Measurements from ENCODE around the gene MEAF6.
"Not testable (repeated sequence)": the region's sequence is repeated elsewhere in the genome, so short reads cannot be mapped to it uniquely, and the experiment has no call there.

The MEAF6 gene

DNA sequence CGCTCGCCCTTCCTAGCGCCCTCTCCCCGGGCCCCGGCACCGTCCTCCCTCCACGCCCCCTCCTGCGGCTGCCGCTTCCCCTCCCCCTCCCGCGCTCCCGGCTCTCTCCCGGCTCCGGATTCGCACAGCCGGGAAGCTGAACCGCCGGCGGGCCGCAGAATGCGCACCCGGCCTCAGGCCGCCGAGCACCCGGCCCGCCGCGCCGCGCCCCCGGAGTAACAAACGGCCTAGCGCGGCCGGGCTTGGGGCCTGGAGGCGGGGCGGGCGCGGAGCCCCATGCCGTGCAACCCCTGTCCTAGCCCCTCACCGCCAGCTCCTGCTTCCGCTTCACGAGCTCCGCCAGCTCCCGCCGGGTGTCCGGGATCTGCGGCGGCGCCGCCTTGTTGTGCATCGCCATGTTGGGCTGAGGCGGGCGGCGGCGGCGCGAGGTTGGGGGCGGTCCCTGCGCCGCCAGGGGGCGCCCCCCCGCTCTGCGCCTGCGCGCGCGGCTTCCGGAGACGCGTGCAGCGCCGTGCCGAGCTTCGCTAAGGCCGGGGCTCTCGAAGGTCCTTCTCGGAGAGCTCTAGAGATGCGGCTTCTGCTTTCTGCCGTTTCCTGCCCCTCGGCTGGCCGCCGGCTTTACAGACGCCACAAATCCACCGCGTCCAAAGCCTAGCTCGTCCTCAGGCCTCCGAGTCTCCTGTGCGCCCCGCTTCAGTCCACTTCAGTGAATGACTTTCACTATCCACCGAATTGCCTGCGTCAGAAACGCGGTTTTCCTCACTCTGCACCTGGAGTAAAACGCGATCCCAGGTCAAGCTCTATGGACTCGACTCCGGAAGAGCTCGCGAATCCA lies at the start of gene MEAF6:
MEAF6 (minus strand) TSS at position 417 of the 835 bp plus-strand sequence; CDS start at position 397, 20 bp downstream.
- Histone ChIP-seq H3K27ac (ENCODE audit: low read length) (peak within 1 kb of the TSS; percentile 90), H3K9me3 (ENCODE audit: control insufficient read depth in 1 of 2, low read length in 2 of 2) (no peaks in the 10 kb centered on the region), H3K4me1 (ENCODE audit: control insufficient read depth in 1 of 2, insufficient read depth in 2 of 2, low read length in 2 of 2) (peaks cover 0 to 20% of the 10 kb centered on the region in 2 donors), H3K4me3 (ENCODE audit: low read depth in 1 of 2, low read length in 2 of 2) (peak within 1 kb of the TSS; percentile 72 to 91), H3K27me3 (ENCODE audit: low read depth, low read length) (no peaks in the 10 kb centered on the region), H3K36me3 (ENCODE audit: control insufficient read depth in 1 of 2, insufficient read depth in 2 of 2, low read length in 2 of 2) (peaks cover 0 to 9% of the 10 kb centered on the region in 2 donors)

DNA sequence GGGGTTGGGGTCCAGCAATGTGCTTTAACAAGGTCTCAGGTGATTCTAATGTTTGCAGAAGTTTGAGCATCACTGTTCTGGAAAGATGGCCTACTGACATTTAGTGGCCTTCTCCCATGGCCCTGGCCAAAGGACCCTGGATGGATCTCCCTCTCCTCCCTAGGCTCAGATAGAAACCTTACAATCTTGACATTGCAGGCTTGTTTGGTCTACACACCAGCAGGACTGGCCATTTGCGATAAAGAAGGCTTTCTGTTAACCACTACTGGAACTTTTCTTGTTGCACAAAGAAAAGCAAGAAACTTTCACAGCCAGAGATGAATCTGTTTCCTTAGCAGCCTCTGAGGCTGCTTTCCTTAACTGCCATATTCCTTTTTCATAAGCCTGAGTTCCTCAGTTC lies 48.4 kb upstream of the MEAF6 start:
- Histone ChIP-seq H3K27me3 (ENCODE audit: low read depth, low read length) (no peaks in the 10 kb centered on the region), H3K36me3 (ENCODE audit: control insufficient read depth in 1 of 2, insufficient read depth in 2 of 2, low read length in 2 of 2) (peaks cover 42 to 47% of the 10 kb centered on the region in 2 donors), H3K27ac (ENCODE audit: low read length) (no peak overlapping the region), H3K4me1 (ENCODE audit: control insufficient read depth in 1 of 2, insufficient read depth in 2 of 2, low read length in 2 of 2) (peaks cover 0 to 10% of the 10 kb centered on the region in 2 donors), H3K4me3 (ENCODE audit: low read depth in 1 of 2, low read length in 2 of 2) (no peak overlapping the region), H3K9me3 (ENCODE audit: control insufficient read depth in 1 of 2, low read length in 2 of 2) (no peaks in the 10 kb centered on the region)

DNA sequence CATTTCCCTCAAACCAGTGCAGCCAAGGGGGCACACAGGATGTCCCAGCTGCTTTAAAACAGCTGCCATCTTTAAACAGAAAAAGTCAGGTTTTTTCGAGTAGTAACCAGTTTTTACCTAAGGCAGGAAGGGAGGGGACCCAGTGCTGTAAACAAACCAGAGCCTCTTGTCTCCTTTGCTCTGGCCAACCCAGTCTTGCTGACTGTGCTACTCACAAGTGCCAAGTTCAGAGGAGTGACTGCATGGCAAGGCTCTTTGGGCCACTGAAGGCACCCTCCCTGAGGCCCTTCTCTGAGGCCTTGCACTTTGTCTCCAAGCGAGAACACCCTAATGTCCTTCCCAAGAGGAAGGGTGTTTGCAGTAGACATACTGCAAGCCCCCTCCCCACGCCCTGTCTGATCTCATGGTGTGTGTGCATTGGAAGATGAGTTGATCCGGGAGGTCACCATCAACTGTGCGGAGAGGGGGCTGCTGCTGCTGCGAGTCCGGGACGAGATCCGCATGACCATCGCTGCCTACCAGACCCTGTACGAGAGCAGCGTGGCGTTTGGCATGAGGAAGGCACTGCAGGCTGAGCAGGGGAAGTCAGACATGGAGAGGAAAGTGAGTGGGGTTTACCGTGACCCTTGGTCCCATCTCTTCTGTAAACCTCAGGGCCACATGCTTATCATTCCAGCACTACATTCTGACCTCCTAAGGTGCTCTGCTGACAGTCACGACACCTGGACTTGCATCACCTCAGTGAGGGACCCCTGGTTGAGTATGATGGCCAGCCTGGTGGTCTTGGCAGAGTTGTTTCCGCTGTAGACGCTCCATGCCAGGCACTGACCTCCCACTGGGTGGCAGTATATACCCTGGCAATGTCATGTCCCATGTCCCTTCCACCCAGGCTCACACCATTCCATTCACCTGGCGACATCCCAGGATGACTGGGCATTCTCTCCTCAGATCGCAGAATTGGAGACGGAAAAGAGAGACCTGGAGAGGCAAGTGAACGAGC lies 46.9 kb upstream of the MEAF6 start:
- Histone ChIP-seq H3K9me3 (ENCODE audit: control insufficient read depth in 1 of 2, low read length in 2 of 2) (no peaks in the 10 kb centered on the region), H3K27me3 (ENCODE audit: low read depth, low read length) (no peaks in the 10 kb centered on the region), H3K4me3 (ENCODE audit: low read depth in 1 of 2, low read length in 2 of 2) (no peak overlapping the region), H3K27ac (ENCODE audit: low read length) (no peak overlapping the region), H3K4me1 (ENCODE audit: control insufficient read depth in 1 of 2, insufficient read depth in 2 of 2, low read length in 2 of 2) (peaks cover 0 to 22% of the 10 kb centered on the region in 2 donors), H3K36me3 (ENCODE audit: control insufficient read depth in 1 of 2, insufficient read depth in 2 of 2, low read length in 2 of 2) (peaks cover 27 to 35% of the 10 kb centered on the region in 2 donors)

GRCh38 chr1:37560401-37561132 lies 46.0 kb upstream of the MEAF6 start:
- Histone ChIP-seq H3K4me3 (ENCODE audit: low read depth in 1 of 2, low read length in 2 of 2) (no peak overlapping the region), H3K9me3 (ENCODE audit: control insufficient read depth in 1 of 2, low read length in 2 of 2) (no peaks in the 10 kb centered on the region), H3K36me3 (ENCODE audit: control insufficient read depth in 1 of 2, insufficient read depth in 2 of 2, low read length in 2 of 2) (peaks cover 18 to 29% of the 10 kb centered on the region in 2 donors), H3K4me1 (ENCODE audit: control insufficient read depth in 1 of 2, insufficient read depth in 2 of 2, low read length in 2 of 2) (peaks cover 0 to 21% of the 10 kb centered on the region in 2 donors), H3K27me3 (ENCODE audit: low read depth, low read length) (no peaks in the 10 kb centered on the region), H3K27ac (ENCODE audit: low read length) (no peak overlapping the region)

DNA sequence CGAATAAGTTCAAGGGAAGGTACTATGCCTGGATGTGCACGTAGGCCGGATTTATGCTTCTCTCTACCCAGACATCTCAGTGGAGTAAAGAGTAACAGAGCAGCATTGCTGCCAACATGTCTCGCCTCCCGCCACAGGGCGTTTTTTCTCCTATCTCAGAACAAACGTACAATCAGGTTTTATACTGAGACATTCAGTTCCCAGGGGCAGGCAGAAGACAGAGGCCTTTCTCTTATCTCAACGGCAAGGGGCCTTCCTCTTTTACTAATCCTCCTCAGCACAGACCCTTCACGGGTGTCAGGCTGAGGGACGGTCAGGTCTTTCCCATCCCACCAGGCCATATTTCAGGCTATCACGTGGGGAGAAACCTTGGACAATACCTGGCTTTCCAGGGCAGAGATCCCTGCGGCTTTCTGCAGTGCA lies 45.4 kb upstream of the MEAF6 start:
- peaks cover 0 to 21% of the 10 kb centered on the region in 2 donors for H3K4me1 ChIP-seq (ENCODE audit: control insufficient read depth in 1 of 2, insufficient read depth in 2 of 2, low read length in 2 of 2)
- not testable (repeated sequence) for H3K27me3 ChIP-seq (ENCODE audit: low read depth, low read length); H3K27ac ChIP-seq (ENCODE audit: low read length); H3K9me3 ChIP-seq (ENCODE audit: control insufficient read depth in 1 of 2, low read length in 2 of 2); H3K4me3 ChIP-seq (ENCODE audit: low read depth in 1 of 2, low read length in 2 of 2)
- peaks cover 12 to 23% of the 10 kb centered on the region in 2 donors for H3K36me3 ChIP-seq (ENCODE audit: control insufficient read depth in 1 of 2, insufficient read depth in 2 of 2, low read length in 2 of 2)

DNA sequence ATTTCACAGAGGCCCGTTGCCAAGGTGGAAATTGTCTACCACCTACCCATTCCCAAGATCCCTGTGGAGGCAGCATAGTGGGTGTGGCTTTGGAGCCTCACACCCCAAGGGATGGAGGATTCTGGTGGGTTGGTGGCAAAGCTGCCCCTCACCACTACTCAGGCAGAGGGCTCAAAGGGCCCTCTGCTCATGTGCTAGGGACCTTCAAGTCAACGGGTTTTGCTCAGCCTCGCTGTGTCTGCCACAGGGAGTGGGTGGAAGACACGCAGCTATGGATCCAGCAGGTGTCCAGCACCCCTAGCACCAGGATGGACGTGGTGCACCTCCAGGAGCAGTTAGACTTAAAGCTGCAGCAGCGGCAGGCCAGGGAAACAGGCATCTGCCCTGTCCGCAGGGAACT lies 44.5 kb upstream of the MEAF6 start:
- Histone ChIP-seq H3K36me3 (ENCODE audit: control insufficient read depth in 1 of 2, insufficient read depth in 2 of 2, low read length in 2 of 2) (peaks cover 9 to 19% of the 10 kb centered on the region in 2 donors), H3K9me3 (ENCODE audit: control insufficient read depth in 1 of 2, low read length in 2 of 2) (no peaks in the 10 kb centered on the region), H3K27ac (ENCODE audit: low read length) (no peak overlapping the region), H3K4me3 (ENCODE audit: low read depth in 1 of 2, low read length in 2 of 2) (no peak overlapping the region), H3K4me1 (ENCODE audit: control insufficient read depth in 1 of 2, insufficient read depth in 2 of 2, low read length in 2 of 2) (peaks cover 0 to 21% of the 10 kb centered on the region in 2 donors), H3K27me3 (ENCODE audit: low read depth, low read length) (no peaks in the 10 kb centered on the region)

DNA sequence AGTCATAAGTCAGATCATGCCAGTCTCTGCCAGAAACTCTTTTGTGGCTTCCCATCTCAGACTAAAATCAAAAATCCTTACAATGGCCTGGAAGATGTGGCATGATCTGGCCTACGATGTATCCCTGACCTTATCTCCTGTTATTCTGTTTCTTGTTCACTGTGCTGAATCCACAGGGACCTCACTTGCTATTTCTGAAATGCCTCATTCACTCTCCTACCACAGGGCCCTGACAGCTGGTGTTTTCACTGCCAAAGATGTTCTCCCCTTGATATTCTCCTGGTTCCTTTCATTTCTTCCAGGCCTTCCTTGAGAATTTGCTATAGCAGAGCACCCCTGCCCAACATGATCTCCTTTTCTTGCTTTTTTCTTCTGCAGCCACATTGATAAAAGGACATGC lies 43.8 kb upstream of the MEAF6 start:
- H3K27me3 ChIP-seq (ENCODE audit: low read depth, low read length), result no peaks in the 10 kb centered on the region
- H3K4me3 ChIP-seq (ENCODE audit: low read depth in 1 of 2, low read length in 2 of 2), result no peak overlapping the region
- H3K9me3 ChIP-seq (ENCODE audit: control insufficient read depth in 1 of 2, low read length in 2 of 2), result no peaks in the 10 kb centered on the region
- peaks cover 1 to 22% of the 10 kb centered on the region in 2 donors for H3K4me1 ChIP-seq (ENCODE audit: control insufficient read depth in 1 of 2, insufficient read depth in 2 of 2, low read length in 2 of 2)
- no peak overlapping the region for H3K27ac ChIP-seq (ENCODE audit: low read length)
- peaks cover 9 to 19% of the 10 kb centered on the region in 2 donors for H3K36me3 ChIP-seq (ENCODE audit: control insufficient read depth in 1 of 2, insufficient read depth in 2 of 2, low read length in 2 of 2)

DNA sequence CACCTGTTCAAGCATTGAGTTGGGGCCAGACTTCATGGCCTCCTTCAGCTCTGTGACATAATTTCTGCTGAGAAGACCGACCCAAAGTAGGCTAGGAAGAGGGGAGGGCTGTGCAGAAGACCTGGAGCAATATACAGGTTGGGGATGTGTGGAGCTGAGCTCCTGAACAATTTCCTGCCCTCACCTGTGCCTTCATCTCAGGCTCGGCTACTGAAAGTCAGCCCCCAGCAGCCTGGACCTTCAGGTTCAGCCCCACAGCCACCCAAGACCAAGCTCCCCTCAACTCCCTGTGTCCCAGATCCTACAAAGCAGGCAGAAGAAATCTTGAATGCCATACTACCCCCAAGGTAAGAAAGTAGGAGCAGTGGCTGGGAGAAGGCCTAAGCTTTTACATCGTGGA lies 42.8 kb upstream of the MEAF6 start:
- no peaks in the 10 kb centered on the region for H3K27me3 ChIP-seq (ENCODE audit: low read depth, low read length)
- peak overlapping the region; percentile 49 to 63 for H3K4me3 ChIP-seq (ENCODE audit: low read depth in 1 of 2, low read length in 2 of 2)
- H3K27ac ChIP-seq (ENCODE audit: low read length), result no peak overlapping the region
- H3K9me3 ChIP-seq (ENCODE audit: control insufficient read depth in 1 of 2, low read length in 2 of 2), result no peaks in the 10 kb centered on the region
- H3K4me1 ChIP-seq (ENCODE audit: control insufficient read depth in 1 of 2, insufficient read depth in 2 of 2, low read length in 2 of 2), result peaks cover 11 to 32% of the 10 kb centered on the region in 2 donors
- peaks cover 0 to 15% of the 10 kb centered on the region in 2 donors for H3K36me3 ChIP-seq (ENCODE audit: control insufficient read depth in 1 of 2, insufficient read depth in 2 of 2, low read length in 2 of 2)

- Histone ChIP-seq H3K27me3 (ENCODE audit: low read depth, low read length) (no peaks in the 10 kb centered on the region), H3K9me3 (ENCODE audit: control insufficient read depth in 1 of 2, low read length in 2 of 2) (no peaks in the 10 kb centered on the region), H3K36me3 (ENCODE audit: control insufficient read depth in 1 of 2, insufficient read depth in 2 of 2, low read length in 2 of 2) (peaks cover 0 to 19% of the 10 kb centered on the region in 2 donors), H3K27ac (ENCODE audit: low read length) (peak within 1 kb of the TSS; percentile 33), H3K4me3 (ENCODE audit: low read depth in 1 of 2, low read length in 2 of 2) (peak within 1 kb of the TSS; percentile 49 to 63), H3K4me1 (ENCODE audit: control insufficient read depth in 1 of 2, insufficient read depth in 2 of 2, low read length in 2 of 2) (peaks cover 11 to 34% of the 10 kb centered on the region in 2 donors)
Observed at GRCh38 chr1:37556712-37557196, 42.2 kb upstream of the MEAF6 start, which contains the start of gene DNALI1. Gene DNALI1, plus strand, starts transcription at chr1:37556940. Its CDS starts 55 bp downstream, at chr1:37556995.

- peaks cover 0 to 20% of the 10 kb centered on the region in 2 donors for H3K36me3 ChIP-seq (ENCODE audit: control insufficient read depth in 1 of 2, insufficient read depth in 2 of 2, low read length in 2 of 2)
Observed at GRCh38 chr1:37553927-37554808, 39.6 kb upstream of the MEAF6 start, which contains the start of gene SNIP1. Gene SNIP1, minus strand, starts transcription at chr1:37554293. Its CDS starts 64 bp downstream, at chr1:37554229.

More at GRCh38 chr1:37553927-37554808, 39.6 kb upstream of the MEAF6 start, which contains the start of gene SNIP1:
- H3K4me1 ChIP-seq (ENCODE audit: control insufficient read depth in 1 of 2, insufficient read depth in 2 of 2, low read length in 2 of 2), result peaks cover 11 to 40% of the 10 kb centered on the region in 2 donors
- H3K27ac ChIP-seq (ENCODE audit: low read length), result peak within 1 kb of the TSS; percentile 87
- peak within 1 kb of the TSS; percentile 88 to 91 for H3K4me3 ChIP-seq (ENCODE audit: low read depth in 1 of 2, low read length in 2 of 2)
- H3K9me3 ChIP-seq (ENCODE audit: control insufficient read depth in 1 of 2, low read length in 2 of 2), result no peaks in the 10 kb centered on the region
- no peaks in the 10 kb centered on the region for H3K27me3 ChIP-seq (ENCODE audit: low read depth, low read length)
